Kidney capillary endothelial cell (primary cell): Measurements from ENCODE around the gene TNRC6B.
A peak's percentile ranks its signal among the peaks of the same experiment; 100 is the strongest.
"Not testable (repeated sequence)": the region's sequence is repeated elsewhere in the genome, so short reads cannot be mapped to it uniquely, and the experiment has no call there.

ENCODE experiments used
- DNase-seq: peaks from one replicate; pipeline ENCODE4 v3.0.0-alpha.2; 2018; ENCODE audit warnings: low spot score

Gene TNRC6B

DNA sequence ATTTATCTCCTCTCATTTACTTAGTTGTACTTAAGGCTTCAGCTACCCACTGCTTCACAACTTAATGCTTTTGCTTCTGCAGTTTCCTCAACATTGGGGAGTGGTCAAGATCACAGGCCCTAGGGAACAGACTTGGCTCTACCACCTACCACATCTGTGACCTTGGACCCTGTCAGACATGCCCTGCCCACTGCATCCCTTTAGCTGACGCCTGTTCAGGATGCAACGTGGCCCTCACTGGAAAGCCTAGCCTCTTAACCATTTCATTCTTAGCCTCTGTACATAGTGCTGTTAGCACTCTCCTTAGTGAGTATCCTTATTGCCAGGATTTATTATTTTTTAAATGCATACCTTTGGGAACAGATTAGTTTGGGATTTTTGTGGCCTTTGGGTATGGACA, 34.4 kb downstream of the TNRC6B start:
- peak; percentile 12 for DNase-seq

DNA sequence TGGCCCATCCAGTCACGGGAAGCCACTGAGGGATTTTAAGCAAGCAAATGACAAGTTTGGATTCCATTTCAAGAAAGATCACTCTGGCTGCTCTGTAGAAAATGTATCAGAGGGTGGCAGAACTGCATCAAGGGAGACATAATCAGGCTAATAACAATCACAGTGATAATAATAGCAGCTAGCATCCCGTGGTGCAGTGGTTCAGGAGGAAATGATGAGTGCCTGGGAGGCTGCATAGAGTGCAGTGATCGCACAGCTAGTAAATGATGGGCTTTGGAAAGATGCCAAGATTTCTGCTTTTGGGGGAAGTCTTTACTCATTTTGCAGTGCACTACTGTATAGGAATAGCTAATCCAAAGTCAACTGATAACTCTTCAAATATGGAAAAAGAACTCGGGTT, 35.8 kb downstream of the TNRC6B start:
- DNase-seq, result peak; percentile 84

DNA sequence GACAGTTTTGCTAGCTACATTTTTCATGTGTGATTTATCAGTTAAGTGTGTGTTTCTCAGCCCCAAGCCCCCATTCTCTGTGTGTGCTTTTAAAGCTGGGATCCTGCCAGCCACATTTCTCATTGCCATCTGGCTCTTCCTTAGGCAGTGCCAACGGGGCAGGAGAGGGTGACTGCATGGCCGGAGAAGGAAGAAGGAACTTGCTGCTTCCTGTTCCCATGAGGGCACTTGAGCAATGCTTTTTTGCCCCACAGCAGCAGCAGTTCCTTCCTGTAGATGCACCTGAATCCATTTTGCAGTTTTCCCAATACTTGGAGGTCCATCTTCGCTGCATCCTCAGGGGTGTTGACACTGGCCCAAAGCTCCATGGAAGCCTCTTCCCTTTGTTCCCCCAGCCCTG, 37.5 kb downstream of the TNRC6B start:
- DNase-seq, result no peak

DNA sequence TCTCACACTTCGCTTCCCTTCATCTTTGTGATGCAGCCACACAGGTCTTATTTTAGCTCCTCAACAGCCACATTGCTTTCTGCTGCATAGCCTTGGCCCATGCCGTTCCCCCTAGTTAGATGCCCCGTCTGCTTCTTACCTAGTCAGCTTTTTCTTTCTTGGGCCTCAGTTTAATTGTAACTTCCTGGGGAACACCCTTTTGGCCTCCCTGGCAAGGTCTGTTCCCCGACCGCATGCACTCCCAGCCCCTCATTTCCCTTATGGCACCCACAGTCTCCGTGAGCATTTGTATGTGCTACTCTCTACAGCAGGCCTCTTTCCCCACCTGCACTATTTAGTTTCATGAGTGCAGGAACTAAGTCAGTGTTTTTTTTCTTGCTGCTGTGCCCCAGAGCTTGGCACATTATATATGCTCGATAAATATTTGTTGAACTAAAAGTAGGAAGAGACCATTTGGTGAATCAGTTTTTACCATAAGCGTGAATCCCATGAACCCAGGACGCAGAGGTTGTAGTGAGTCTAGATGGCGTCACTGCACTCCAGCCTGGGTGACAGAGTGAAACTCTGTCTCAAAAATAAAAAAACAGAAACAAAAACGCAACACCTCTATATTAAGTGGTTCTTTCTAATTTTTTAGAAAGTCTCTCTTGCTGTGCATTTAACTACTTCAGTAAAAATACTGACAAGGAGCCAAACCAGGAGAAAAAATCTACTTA, 38.5 kb downstream of the TNRC6B start:
- DNase-seq, result no peak

DNA sequence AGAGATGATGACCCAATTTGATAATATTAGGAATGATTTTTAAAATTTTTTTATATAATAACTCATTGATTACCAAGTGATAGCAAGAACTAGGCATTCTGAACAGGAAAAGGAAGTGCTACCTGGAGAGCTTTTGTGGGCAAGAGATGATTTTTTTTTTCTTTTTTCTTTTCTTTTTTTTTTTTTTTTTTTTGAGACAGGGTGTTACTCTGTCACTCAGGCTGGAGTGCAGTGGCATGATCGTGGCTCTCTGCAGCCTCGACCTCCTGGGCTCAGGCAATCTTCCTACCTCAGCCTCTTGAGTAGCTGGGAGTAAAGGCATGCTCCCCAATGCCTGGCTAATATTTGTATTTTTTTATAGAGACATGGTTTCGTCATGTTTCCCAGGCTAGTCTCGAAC, 40.4 kb downstream of the TNRC6B start:
- DNase-seq, result no peak

DNA sequence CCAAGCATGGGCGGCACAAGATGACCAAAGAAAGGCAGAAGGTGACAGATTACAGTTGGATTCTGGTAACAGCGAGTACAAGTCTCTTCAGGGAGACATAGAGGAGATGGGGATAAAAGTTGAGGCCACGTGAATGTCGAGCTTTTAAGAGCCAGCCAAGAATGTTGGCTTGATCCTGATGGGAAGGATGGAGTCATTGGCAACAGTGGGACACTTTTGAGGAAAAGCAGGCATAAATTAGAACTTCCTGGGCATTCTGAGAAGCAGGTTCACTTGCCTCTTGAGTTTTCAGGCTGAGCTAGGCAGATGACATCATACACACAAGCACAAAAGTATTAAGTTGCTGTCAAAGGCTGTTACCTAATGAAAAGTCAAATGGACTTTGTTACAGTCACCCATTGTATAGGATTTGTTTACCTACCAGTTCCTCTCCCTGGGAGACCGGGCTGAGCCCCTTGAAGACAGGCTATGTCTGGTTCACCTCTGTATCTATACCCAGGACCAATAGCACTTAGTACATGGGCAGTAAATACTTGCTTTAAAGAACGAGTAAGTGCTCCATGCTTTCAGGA, 41.1 kb downstream of the TNRC6B start:
- DNase-seq, result no peak

DNA sequence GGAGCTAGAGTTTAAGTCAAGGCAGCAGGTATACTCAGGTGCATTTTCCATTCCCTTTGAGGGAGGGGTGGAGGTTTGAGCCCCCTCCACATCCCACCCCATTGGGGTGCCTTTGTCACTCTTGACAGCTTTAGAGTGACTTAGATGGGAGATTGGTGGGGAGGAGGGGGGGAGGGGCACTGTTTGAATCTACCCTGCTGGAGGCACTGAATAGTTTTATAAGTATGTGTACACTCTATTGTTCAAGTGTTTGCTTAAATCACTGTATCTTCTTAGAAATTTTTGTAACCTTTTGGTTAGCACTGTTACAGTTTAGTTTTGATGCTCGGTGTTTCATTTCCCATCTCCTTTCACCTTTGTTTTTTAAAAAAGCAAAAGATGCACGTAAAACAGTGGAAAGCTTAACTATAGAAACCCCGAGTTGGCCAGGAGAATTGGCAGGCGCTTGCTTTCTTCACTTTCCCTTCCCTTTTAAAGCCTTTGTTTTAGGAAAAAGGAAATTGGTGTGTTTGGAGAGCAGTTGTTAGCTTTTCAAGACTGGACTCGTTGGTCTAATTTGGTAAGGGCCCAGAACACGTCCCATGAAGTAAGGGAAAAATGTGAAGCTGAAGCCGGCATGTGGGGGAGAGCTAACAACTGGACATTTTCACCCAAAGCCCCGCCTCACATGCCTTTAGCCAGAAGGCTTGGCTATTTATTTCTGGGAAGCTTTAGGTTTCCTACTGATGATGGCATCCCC, 42.8 kb downstream of the TNRC6B start:
- DNase-seq, result no peak

DNA sequence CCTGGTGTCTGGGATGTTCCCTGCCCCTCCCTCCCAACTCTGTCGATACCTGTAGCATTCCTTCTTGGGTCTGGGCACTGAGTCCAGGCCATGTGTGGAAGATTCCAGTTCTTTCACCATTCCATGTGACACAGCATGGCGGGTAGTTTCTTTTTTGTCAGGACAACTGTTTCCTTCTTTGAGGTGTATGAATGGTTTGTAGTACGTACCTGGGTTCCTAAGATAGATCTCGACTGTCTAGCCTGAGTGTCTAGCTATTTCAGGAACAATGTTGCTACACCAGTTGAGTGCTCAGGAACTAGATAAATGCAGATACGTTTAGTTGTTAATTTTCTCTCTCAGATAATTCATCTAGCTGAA, 43.3 kb downstream of the TNRC6B start:
- no peak for DNase-seq

DNA sequence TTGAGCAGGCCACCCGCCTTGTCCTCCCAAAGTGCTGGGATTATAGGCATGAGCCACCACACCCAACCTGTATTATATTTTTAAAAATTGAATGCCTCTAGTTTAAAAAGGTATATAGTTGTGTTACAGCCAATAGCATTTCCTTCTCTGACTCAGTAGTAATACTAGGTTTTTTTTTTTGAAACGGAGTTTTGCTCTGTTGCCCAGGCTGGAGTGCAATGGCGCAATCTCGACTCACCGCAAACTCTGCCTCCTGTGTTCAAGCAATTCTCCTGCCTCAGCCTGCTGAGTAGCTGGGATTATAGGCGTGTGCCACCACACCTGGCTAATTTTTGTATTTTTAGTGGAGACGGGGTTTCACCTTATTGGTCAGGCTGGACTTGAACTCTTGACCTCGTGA, 45.3 kb downstream of the TNRC6B start:
- not testable (repeated sequence) for DNase-seq

DNA sequence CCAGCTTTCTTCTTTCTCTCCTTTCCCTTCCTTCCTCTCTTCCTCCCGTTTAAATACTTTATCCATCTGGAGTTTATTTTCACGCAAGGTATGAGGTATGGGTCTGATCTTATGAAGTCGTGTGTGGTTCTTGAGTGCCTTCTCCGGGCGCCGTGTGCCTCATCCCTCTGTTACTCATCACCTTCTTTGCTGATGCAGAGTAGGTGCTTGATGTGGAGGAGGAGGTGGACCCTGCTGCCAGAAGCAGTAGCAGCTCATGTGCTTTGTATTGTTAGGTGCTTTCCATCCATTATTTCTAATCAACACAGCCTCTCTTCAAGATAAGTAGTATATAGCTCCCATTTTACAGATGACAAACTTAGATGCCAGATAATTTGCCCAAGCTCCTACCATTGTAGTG, 47.0 kb downstream of the TNRC6B start:
- no peak for DNase-seq

DNA sequence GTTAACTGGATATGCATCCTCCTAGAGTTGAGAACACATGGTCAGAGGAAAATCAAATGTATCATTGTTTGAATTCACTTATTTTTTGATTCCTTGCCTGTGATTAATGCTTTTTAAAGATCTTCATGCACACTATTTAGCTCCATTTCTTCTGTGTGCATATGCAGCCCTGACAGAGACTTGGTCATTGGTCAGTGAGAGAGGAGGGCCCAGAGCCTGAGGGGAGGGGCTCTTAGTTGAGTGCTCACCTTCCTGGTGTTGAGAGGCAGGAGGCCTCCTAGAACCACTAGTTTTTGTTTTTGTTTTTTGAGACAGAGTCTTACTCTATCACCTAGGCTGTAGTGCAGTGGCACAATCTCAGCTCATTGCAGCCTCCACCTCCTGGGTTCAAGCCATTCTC, 48.9 kb downstream of the TNRC6B start:
- DNase-seq, result no peak

DNA sequence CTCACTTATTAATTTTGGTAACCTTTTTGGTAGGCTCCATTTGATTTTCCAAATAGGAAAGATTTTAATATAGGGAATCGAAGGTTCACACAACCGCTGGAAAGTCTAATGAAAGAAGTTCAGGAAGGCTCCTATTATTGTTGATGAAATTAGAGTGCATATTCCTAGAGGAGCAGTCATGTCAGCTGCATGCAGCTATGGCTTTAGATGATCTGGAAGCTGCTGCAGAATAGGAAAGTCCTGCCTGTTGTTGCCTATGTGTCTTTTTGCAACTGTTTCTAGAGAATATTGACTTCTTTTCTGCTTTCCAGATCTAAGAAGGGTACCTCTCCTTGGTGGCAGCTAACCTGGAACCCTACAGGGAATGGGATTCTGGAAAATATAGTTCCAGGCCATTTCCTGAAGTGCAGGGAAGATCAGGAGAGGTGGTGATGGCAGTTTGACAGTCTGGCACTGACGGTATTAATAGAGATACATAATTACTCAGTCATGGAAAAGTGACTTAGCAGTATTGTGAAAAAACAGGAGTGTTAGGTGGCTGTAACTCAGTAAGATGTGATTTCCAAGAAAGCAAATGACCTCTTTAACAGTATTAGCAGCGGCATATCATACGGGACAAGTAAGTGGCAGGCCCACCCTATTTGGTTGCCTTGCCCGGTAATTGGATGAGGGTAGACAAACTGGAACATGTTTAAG, 54.0 kb downstream of the TNRC6B start:
- DNase-seq, result no peak

DNA sequence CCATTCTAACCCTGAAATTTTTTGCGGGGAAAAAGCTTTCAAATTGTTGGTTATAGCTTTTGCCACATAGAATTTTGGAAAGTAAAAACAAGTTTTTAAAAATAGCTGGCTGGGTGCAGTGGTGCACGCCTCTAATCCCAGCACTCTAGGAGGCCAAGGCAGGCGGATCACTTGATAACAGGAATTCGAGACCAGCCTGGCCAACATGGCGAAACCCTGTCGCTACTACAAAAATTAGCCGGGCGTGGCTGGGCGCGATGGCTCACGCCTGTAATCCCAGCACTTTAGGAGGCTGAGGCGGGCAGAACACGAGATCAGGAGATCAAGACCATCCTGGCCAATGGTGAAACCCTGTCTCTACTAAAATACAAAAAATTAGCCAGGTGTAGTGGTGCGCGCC, 54.9 kb downstream of the TNRC6B start:
- DNase-seq, result no peak

DNA sequence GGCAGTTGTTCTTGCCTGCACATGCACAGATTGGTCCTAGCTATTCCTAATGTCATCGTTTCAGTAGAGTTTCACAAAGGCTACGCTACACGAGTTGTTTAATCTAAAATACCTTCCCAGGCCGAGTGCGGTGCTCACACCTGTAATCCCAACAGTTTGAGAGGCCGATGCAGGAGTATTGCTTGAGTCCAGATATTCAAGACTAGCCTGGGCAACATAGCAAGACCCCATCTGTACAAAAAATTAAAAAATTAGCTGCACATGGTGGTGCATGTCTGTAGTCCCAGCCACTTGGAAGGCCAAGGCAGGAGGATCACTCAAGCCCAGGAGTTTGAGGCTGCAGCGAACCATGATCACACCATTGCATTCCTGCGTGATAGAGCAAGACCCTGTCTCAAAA, 56.2 kb downstream of the TNRC6B start:
- DNase-seq, result no peak

DNA sequence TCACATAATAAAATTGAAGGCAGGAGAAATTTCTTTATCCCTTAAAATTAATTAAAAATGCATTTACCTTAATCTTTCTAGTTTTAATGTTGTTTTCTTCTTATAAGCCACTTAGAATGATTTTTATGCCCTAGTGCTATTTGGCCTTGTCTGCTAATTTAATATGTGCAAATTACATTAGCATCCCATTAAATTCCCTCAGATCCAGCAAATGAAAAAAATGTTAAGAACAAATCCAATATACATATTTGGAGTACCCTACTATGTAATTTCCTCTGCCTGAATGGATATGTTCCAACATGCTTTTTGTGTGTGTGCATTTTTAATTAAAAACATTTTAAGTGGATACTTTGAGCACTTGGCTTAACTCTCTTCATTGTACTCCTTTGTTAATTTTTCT, 56.9 kb downstream of the TNRC6B start:
- no peak for DNase-seq

DNA sequence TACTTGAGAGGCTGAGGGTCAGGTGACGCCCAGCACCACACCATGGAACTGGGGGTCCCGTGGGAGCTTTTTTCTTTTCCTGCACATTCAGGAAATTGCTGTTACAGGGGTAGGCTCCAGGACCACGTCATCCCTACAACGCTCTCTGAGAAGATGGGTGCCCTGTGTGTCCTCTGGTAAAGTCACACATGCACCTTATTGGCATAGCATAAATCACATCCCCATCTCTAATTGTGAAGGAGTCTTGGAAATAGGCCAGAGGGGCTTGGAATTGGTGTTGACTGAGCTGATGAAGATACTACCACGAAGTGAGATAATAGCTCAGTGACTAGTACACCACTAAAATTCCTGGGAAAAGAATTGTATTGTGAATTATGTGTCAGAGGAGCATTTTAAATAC, 57.6 kb downstream of the TNRC6B start:
- no peak for DNase-seq

DNA sequence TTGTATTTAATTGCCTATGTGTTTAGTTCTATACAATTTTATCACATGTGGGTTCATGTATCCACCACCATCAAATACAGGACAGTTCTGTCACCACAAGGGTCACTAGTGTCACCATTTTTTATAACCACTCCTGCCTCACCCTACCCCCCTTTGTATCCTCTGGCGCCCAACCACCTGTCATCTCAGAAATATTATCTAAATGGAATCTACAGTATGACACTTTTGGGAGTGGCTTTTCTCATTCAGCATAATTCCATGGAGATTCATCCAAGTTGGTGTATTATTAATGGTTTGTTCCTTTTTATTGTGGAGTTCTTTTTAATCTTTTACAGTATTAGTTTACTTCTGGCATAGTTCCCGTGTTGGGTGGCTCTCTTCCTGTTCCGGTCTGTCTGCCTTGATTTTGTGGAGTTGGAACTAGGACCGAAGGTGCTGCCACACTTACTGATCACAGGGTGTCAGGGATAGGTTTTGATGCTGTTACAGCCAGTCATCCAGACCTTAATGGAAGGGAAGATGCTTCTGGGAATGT, 58.5 kb downstream of the TNRC6B start:
- DNase-seq, result no peak

DNA sequence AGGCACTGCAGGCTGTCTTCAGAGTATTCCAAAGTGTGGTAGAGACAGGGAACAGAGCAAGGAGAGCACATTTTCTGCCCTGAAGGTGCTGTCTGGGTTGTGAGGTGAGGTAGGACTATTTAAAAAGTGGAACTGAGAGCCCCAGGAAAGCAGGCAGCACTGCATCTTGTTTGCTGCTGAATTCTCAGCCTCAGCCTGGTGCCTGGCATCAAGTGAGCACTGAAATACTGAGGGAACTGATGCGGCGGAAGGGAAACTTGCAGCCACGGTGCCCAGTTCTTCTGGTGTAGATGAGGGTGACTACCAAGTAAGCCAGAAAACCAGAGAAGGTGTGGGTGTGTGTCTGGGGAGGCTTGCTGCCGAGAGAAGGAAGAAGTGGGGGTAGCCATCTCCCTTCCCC, 59.5 kb downstream of the TNRC6B start:
- DNase-seq, result no peak

DNA sequence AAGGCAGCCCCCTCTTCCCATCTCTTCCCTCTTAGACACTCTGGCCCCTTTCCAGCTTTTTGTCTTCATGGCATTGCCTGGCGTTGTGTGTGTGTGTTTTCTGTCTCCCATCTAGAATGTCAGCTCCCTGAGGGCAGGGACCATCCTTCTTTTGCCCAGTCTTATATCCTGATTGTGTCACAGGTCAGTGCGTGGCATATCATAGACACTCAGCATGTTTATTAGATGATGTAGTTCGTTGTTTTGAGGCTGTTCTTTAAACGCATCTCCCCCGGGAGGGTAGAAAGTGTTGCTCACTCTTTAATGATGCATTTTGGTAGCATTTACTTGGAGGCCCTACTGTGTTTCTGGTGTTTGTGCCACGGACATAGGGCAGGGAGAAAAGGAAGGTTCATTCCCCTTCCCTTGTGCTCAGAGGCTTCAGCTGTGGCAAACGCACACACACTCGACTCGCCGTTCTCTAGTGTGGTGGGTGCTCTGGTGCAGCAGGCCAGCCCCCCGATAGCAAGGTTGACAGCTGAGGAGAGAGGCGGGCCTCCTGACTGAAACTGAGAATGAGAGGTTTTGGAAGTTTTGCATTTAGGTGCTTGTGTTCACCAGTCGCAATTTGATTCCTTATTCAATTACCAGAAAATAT, 60.2 kb downstream of the TNRC6B start:
- no peak for DNase-seq

DNA sequence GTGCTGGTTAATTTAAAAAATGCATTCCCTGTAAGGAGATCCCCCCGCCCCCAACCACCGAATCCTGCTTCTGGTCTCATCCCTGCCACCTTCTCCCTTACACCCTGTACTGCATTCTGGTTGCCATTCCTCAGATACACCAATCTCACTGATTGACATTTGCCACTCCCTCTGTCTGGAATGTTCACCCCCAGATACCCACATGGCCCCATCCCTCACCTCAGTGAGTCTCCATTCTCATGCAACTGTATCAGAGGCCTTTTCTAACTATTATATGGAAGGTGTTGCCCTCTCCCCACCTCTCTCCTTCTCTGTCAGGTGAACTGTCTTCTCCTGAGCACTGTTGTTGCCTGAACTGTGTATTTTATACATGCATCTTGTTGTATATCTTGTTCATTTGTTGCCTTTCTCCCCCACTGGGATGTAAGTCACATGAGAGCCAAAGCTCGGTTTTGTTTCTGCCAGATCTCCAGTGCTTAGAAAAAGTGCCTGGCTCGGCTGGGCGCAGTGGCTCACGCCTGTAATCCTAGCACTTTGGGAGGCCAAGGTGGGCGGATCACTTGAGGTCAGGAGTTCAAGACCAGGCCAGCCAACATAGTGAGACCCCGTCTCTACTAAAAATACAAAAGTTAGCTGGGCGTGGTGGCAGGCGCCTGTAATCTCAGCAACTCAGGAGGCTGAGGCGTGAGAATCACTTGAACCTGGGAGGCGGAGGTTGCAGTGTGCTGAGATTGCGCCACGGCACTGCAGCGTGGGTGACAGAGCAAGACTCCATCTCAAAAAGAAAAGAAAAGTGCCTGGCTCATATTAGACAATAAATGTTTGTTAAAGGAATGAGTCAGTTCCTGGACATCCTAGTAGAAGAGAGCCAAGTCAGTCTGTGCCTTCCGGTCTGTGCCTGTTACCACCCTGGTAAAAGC, 61.0 kb downstream of the TNRC6B start:
- DNase-seq, result peak; percentile 85

DNA sequence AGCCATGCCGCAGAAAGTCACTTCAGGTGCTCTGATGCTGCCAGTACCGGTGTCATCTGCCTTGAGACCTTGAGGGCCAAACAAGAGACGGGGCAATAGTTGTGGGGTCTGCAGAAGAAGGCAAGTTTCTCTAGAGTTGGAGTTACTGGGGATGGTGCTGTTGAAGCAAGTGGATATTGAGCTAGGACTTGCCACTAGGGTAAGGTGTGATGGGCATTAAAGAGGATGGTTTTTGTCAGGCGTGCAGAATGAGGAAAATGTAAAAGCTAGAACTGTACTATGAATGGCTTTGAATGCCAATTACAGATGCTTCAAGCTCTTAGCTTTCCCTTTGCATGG, 61.6 kb downstream of the TNRC6B start:
- DNase-seq, result no peak
